PC-3 (cell line): ENCODE measurements around the gene PCYT2. TPM values are rescaled to one million over a fixed set of nuclear protein-coding genes. Genes with fewer than 3 reads are reported as not detected.

Source experiments
- ATAC-seq: fragments of 200-7000 bp; cut with Tn5 transposase; 2 replicates; pipeline ENCODE4 v1.9.1; 2020; ENCODE audit warnings: mild to moderate bottlenecking, moderate library complexity
- BruUV-seq: library from RNA; stranded (reverse); fragments of 400-500 nt; replicated peaks from 2 replicates; lab custom pipeline; 2021; lab: Mats Ljungman, UMichigan
- CTCF ChIA-PET: fragments of 300-600 bp; sonication (Branson Sonifier 250); formaldehyde crosslinking; loops from one replicate; lab custom pipeline; 2022; ENCODE audit warnings: antibody characterized with exemption; lab: Charles Lee
- POLR2A ChIA-PET: fragments of 300-600 bp; sonication (Branson Sonifier 250); formaldehyde crosslinking; loops from one replicate; lab custom pipeline; 2022; ENCODE audit warnings: antibody characterized with exemption; ENCODE audit not compliant: unreplicated experiment; lab: Charles Lee
- DNase-seq: peaks from one replicate; pipeline ENCODE4 v3.0.0-alpha.2; 2015
- H2AFZ ChIP-seq: fragments of 300-600 bp; sonication (generic); 2 replicates; pipeline ENCODE4 v1.6.0; 2016; ENCODE audit warnings: antibody characterized with exemption, low read length
- H3F3A ChIP-seq: fragments of 300-600 bp; sonication (generic); one replicate; pipeline ENCODE4 v1.6.0; 2017; ENCODE audit warnings: antibody characterized with exemption, low read length, control low read depth, mild to moderate bottlenecking; ENCODE audit not compliant: unreplicated experiment
- H3K27ac ChIP-seq: fragments of 300-600 bp; sonication (generic); 2 replicates; pipeline ENCODE4 v1.5.1; 2016; ENCODE audit warnings: mild to moderate bottlenecking, low read length
- H3K27me3 ChIP-seq: fragments of 300-600 bp; sonication (generic); 2 replicates; pipeline ENCODE4 v1.6.1; 2016; ENCODE audit warnings: low read length, mixed read lengths
- H3K36me3 ChIP-seq: fragments of 300-600 bp; sonication (generic); 2 replicates; pipeline ENCODE4 v1.6.1; 2016; ENCODE audit warnings: low read depth, mixed run types, low read length, mixed read lengths
- H3K4me1 ChIP-seq: fragments of 300-600 bp; sonication (generic); 2 replicates; pipeline ENCODE4 v1.5.1; 2016; ENCODE audit warnings: low read length; ENCODE audit not compliant: insufficient read depth
- H3K4me2 ChIP-seq: fragments of 300-600 bp; sonication (generic); 2 replicates; pipeline ENCODE4 v1.6.0; 2016; ENCODE audit warnings: low read length
- H3K4me3 ChIP-seq: fragments of 300-600 bp; sonication (generic); 2 replicates; pipeline ENCODE4 v1.5.1; 2016; ENCODE audit warnings: mild to moderate bottlenecking, low read length, mixed read lengths
- H3K79me2 ChIP-seq: fragments of 300-600 bp; sonication (generic); 2 replicates; pipeline ENCODE4 v1.6.1; 2017; ENCODE audit warnings: low read length, mixed read lengths
- H3K9ac ChIP-seq: fragments of 300-600 bp; sonication (generic); 2 replicates; pipeline ENCODE4 v1.6.0; 2016; ENCODE audit warnings: mild to moderate bottlenecking, low read length
- H3K9me2 ChIP-seq: fragments of 300-600 bp; sonication (generic); replicated peaks from 2 replicates; pipeline ENCODE4 v1.6.1; 2016; ENCODE audit warnings: mixed run types, low read length, mixed read lengths
- H3K9me3 ChIP-seq: fragments of 300-600 bp; sonication (generic); 2 replicates; pipeline ENCODE4 v1.6.1; 2016; ENCODE audit warnings: low read length, mixed read lengths
- H4K20me1 ChIP-seq: fragments of 300-600 bp; sonication (generic); 2 replicates; pipeline ENCODE4 v1.6.1; 2016; ENCODE audit warnings: low read length, mixed read lengths
- EZH2 ChIP-seq: fragments of 300-600 bp; sonication (generic); IDR thresholded peaks from one replicate; pipeline ENCODE4 v1.6.1; 2017; ENCODE audit warnings: antibody characterized with exemption, mild to moderate bottlenecking, low read length; ENCODE audit not compliant: unreplicated experiment
- EZH2phosphoT487 ChIP-seq: fragments of 300-600 bp; sonication (generic); IDR thresholded peaks from 2 replicates; pipeline ENCODE4 v1.6.1; 2018; ENCODE audit warnings: mild to moderate bottlenecking, antibody characterized with exemption, low read length, borderline replicate concordance
- intact Hi-C: fragments of 100-400 bp; cut with micrococcal nuclease; formaldehyde crosslinking; loops from 2 replicates; pipeline ENCODE4 v1.9.0; 2023
- total RNA-seq: library from RNA; depleted of rRNA; stranded (reverse); fragments of >200 nt; gene quantifications from 2 replicates; pipeline ENCODE4 v1.2.3, GENCODE V29; 2014
- TF ChIP-seq, protein P1 (sequence below): fragments of 300-600 bp; sonication (generic); conservative IDR thresholded peaks from 2 replicates; pipeline ENCODE4 v1.5.1; 2017; ENCODE audit warnings: antibody characterized with exemption, low read depth, mild to moderate bottlenecking, low read length

Gene PCYT2
- total RNA-seq, 1 experiment from 2014 or later = 33.3 TPM

DNA sequence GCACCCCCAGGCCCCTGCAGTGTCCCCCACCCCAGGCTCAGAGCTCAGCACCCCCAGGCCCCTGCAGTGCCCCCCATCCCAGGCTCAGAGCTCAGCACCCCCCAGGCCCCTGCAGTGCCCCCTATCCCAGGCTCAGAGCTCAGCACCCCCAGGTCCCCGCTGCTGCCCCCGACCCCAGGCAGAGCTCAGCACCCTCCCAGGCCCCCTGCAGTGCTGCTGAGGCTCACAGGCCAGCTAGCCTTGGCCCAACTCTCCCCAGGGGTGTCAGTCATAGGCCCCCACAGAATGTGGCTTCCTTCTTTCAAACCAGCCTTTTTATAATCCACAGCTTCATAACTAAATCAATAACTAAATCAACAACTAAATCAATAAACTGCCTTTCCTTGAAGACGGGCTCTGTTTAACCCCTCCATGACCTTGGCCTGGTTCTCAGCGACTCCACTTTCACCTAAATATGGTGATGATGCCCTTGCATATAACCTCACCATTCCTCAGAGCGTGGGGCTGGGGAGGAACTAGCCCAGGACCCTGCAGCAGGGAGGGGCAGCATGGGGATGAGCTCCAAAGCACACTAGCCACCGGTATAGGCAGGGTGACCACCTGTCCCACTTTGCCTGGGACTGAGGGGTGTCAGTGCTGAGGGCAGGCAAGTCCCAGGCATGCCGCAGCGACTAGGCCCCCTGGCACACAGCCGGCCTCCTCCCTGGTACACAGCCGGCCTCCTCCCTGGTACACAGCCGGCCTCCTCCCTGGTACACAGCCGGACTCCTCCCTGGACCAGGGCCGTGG, 44.8 kb upstream of the PCYT2 start:
- Histone ChIP-seq H3K4me1 (no peaks in the 10 kb centered on the region), H3K79me2 (no peaks in the 10 kb centered on the region), H3K27ac (no peak overlapping the region), H3K9ac (no peak overlapping the region), H3K4me2 (no peak overlapping the region), H2AFZ (no peak overlapping the region), H3K9me3 (no peaks in the 10 kb centered on the region), H3K27me3 (peaks cover 22% of the 10 kb centered on the region), H3F3A (no peaks in the 10 kb centered on the region), H3K9me2 (no peaks in the 10 kb centered on the region), H3K36me3 (no peaks in the 10 kb centered on the region), H4K20me1 (no peaks in the 10 kb centered on the region), H3K4me3 (no peak overlapping the region)
- DNase-seq = no peak
- TF ChIP-seq EZH2 = no peak
- TF ChIP-seq, protein P1, sequence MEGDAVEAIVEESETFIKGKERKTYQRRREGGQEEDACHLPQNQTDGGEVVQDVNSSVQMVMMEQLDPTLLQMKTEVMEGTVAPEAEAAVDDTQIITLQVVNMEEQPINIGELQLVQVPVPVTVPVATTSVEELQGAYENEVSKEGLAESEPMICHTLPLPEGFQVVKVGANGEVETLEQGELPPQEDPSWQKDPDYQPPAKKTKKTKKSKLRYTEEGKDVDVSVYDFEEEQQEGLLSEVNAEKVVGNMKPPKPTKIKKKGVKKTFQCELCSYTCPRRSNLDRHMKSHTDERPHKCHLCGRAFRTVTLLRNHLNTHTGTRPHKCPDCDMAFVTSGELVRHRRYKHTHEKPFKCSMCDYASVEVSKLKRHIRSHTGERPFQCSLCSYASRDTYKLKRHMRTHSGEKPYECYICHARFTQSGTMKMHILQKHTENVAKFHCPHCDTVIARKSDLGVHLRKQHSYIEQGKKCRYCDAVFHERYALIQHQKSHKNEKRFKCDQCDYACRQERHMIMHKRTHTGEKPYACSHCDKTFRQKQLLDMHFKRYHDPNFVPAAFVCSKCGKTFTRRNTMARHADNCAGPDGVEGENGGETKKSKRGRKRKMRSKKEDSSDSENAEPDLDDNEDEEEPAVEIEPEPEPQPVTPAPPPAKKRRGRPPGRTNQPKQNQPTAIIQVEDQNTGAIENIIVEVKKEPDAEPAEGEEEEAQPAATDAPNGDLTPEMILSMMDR = no peak
- no peak for TF ChIP-seq EZH2phosphoT487
- POLR2A ChIA-PET = no interaction called here
- no peak for ATAC-seq
- intact Hi-C loops = no loop called here
- CTCF ChIA-PET = no interaction called here
- BruUV-seq = no TSS peak

DNA sequence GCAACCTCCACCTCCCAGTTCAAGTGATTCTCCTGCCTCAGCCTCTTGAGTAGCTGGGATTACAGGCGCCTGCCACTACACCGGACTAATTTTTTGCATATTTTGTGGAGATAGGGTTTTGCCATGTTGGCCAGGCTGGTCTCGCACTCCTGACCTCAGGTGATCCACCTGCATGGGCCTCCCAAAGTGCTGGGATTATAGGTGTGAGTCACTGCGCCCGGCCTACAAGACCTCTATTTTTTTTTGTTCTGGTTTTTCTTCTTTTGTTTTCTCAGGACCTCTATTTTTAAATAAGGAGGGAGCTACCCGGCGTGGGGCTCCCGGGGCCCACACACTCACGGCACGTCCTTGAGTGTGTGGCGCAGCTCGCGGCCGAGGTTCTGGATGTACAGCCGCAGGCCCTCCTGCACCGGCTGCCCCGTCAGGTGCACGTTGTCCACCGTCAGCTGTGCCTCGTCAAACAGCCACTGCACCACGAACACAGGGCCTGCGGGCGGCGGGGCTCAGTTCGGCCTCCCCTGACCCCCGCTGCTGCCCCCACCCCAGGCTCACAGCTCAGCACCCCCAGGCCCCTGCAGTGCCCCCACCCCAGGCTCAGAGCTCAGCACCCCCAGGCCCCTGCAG, 44.0 kb upstream of the PCYT2 start:
- no peaks in the 10 kb centered on the region for H3K36me3 ChIP-seq
- ChIA-PET POLR2A (no interaction called here), CTCF (interaction anchor here (0.7 kb wide), 1 partner anchor 79 kb away, joined by 3 read pairs; no protein-coding TSS in a partner anchor)
- no peaks in the 10 kb centered on the region for H4K20me1 ChIP-seq
- peaks cover 16% of the 10 kb centered on the region for H3K27me3 ChIP-seq
- H3K9ac ChIP-seq = no peak overlapping the region
- H3K4me3 ChIP-seq = no peak overlapping the region
- no peak overlapping the region for H3K4me2 ChIP-seq
- no peak for ATAC-seq
- H3K9me3 ChIP-seq = no peaks in the 10 kb centered on the region
- no peaks in the 10 kb centered on the region for H3K9me2 ChIP-seq
- no peak for DNase-seq
- H3K27ac ChIP-seq = no peak overlapping the region
- no peaks in the 10 kb centered on the region for H3K4me1 ChIP-seq
- no peak overlapping the region for H2AFZ ChIP-seq
- H3F3A ChIP-seq = no peaks in the 10 kb centered on the region
- H3K79me2 ChIP-seq = no peaks in the 10 kb centered on the region
- BruUV-seq = no TSS peak
- TF ChIP-seq, protein P1 = no peak
- TF ChIP-seq EZH2phosphoT487 = no peak
- intact Hi-C loops = no loop called here
